ENCODE data around the gene TRIM9. TPM values are rescaled to one million over a fixed set of nuclear protein-coding genes. Genes with fewer than 3 reads are reported as not detected.
A peak's percentile ranks its signal among the peaks of the same experiment; 100 is the strongest.

Gene TRIM9
- total RNA-seq, 1 donor from 2014 or later, result 1.7 TPM

DNA sequence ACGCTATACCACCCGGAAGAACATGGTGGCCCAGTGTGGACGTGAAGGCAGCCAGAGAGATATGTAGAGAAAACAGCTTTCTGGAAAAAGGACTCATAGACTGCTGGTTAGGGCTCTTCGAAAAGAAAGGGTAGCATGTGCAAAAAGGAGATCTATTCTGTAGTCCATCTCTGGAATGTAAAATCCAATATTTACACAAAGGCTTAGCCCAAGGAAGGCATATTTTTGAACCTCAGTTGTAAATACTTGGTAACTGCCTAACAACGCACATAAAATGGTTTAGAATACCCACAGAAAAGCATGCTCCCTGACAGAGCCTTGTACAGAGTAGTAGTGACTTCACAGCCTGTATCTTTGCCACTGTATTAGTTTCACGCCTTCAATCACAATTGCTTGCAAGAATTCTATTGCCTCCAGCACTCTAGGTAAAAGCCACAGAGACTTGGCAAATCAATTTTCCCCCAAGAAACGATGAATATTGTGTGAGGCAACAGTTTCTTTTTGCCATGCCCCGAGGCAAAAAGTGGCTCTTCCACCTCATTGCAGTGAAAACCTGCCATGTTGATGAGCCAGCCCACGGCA is 59.2 kb downstream of the TRIM9 start:
- Mint-ChIP-seq H3K4me3 (ENCODE audit: low read depth) (no peak overlapping the region), H3K27me3 (peaks cover 2% of the 10 kb centered on the region), H3K9me3 (ENCODE audit: low read depth) (peaks cover 3% of the 10 kb centered on the region), H3K36me3 (ENCODE audit: insufficient read depth) (no peaks in the 10 kb centered on the region), H3K4me1 (ENCODE audit: low read depth) (peaks cover 4% of the 10 kb centered on the region), H3K27ac (peak overlapping the region; percentile 16)
- TF ChIP-seq CTCF (IDR thresholded peaks at IDR 0.05; ENCODE audit: unreplicated experiment), result no peak
- no peak for DNase-seq (ENCODE audit: low spot score, unreplicated experiment)

DNA sequence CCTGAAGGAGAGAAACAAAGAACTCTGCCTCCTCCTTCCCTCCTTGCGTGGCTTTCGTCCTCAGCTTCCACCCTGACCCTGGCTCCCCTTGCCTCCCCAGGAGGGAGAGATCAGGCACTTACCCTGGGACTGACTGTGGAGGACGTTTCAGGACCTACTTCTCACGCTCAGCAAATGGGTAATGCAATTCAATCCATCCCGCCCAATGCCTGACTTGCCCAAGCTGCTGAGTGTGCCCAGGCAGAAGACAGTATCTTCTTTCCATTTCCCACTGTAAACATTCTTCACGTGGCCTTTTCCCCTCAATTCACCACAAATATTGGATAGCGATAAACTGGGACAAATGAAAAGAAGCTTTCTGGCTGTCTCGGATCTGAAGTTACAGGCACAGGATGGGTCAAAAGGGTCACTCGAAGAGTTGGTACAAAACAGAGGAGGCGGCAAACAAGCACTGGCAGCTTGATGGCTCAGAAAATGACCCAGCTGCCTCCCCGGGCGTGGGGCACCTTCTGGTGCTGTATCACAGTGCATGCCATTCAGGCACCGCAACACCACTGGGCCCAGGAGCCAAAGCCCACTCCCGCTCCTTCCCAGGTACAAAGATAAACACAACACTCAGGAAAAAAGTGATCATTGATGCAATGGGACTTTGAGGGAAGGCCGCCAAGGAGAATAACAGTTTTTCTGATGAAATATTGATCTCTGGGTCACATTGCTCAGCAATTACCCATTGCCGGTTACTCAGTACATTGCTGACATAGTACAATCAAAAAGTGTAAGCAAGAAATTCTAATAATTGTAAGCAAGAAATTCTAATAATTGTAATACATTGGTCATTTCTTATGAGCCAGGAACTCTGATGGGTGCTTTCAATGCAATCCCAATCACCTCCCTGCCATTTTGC is 65.8 kb downstream of the TRIM9 start:
- Mint-ChIP-seq H3K36me3 (ENCODE audit: insufficient read depth) (no peaks in the 10 kb centered on the region), H3K4me3 (ENCODE audit: low read depth) (no peak overlapping the region), H3K4me1 (ENCODE audit: low read depth) (peaks cover 3% of the 10 kb centered on the region), H3K27ac (no peak overlapping the region), H3K27me3 (peaks cover 2% of the 10 kb centered on the region), H3K9me3 (ENCODE audit: low read depth) (no peaks in the 10 kb centered on the region)
- DNase-seq (ENCODE audit: low spot score, unreplicated experiment), result no peak
- TF ChIP-seq CTCF (IDR thresholded peaks at IDR 0.05; ENCODE audit: unreplicated experiment), result no peak

GRCh38 chr14:51028361-51028760 is 66.5 kb downstream of the TRIM9 start:
- DNase-seq (ENCODE audit: low spot score, unreplicated experiment), result no peak
- H3K27ac Mint-ChIP-seq, result no peak overlapping the region
- no peaks in the 10 kb centered on the region for H3K36me3 Mint-ChIP-seq (ENCODE audit: insufficient read depth)
- TF ChIP-seq CTCF (IDR thresholded peaks at IDR 0.05; ENCODE audit: unreplicated experiment), result no peak
- H3K4me1 Mint-ChIP-seq (ENCODE audit: low read depth), result peaks cover 4% of the 10 kb centered on the region
- peaks cover 2% of the 10 kb centered on the region for H3K27me3 Mint-ChIP-seq
- no peaks in the 10 kb centered on the region for H3K9me3 Mint-ChIP-seq (ENCODE audit: low read depth)
- no peak overlapping the region for H3K4me3 Mint-ChIP-seq (ENCODE audit: low read depth)

- H3K4me1 Mint-ChIP-seq (ENCODE audit: low read depth), result peaks cover 6% of the 10 kb centered on the region
- no peak for TF ChIP-seq CTCF (IDR thresholded peaks at IDR 0.05; ENCODE audit: unreplicated experiment)
- H3K9me3 Mint-ChIP-seq (ENCODE audit: low read depth), result no peaks in the 10 kb centered on the region
- no peak overlapping the region for H3K27ac Mint-ChIP-seq
- peaks cover 2% of the 10 kb centered on the region for H3K27me3 Mint-ChIP-seq
- no peaks in the 10 kb centered on the region for H3K36me3 Mint-ChIP-seq (ENCODE audit: insufficient read depth)
- H3K4me3 Mint-ChIP-seq (ENCODE audit: low read depth), result no peak overlapping the region
- DNase-seq (ENCODE audit: low spot score, unreplicated experiment), result no peak
Observed at GRCh38 chr14:51024377-51024776, 70.5 kb downstream of the TRIM9 start.

GRCh38 chr14:51023964-51024363 is 70.9 kb downstream of the TRIM9 start:
- no peak overlapping the region for H3K27ac Mint-ChIP-seq
- DNase-seq (ENCODE audit: low spot score, unreplicated experiment), result no peak
- no peaks in the 10 kb centered on the region for H3K9me3 Mint-ChIP-seq (ENCODE audit: low read depth)
- peaks cover 6% of the 10 kb centered on the region for H3K4me1 Mint-ChIP-seq (ENCODE audit: low read depth)
- no peaks in the 10 kb centered on the region for H3K36me3 Mint-ChIP-seq (ENCODE audit: insufficient read depth)
- no peak overlapping the region for H3K4me3 Mint-ChIP-seq (ENCODE audit: low read depth)
- no peak for TF ChIP-seq CTCF (IDR thresholded peaks at IDR 0.05; ENCODE audit: unreplicated experiment)
- peaks cover 2% of the 10 kb centered on the region for H3K27me3 Mint-ChIP-seq

All from progenitor cell of endocrine pancreas (in vitro differentiated cells).